H1 (cell line): Measurements from ENCODE around the gene OVCH1.
"Not testable (repeated sequence)": the region's sequence is repeated elsewhere in the genome, so short reads cannot be mapped to it uniquely, and the experiment has no call there.

Experiments
- ASH2L ChIP-seq: fragments of 200-600, 300-600 bp; sonication (generic); IDR thresholded peaks from one replicate; pipeline ENCODE4 v1.7.1; 2017; ENCODE audit warnings: low read length
- CHD2 ChIP-seq: IDR thresholded peaks from 2 replicates; pipeline ENCODE4 v1.6.1; 2012; ENCODE audit warnings: low read length, improper control_type of control experiment
- CREB1 ChIP-seq: IDR thresholded peaks from 2 replicates; pipeline ENCODE4 v1.6.1; 2012; ENCODE audit warnings: inconsistent platforms
- EZH2 ChIP-seq: fragments of 200-600 bp; sonication (generic); IDR thresholded peaks from 2 replicates; pipeline ENCODE4 v1.7.1; 2012; ENCODE audit warnings: low read depth, mild to moderate bottlenecking, moderate library complexity, low read length, inconsistent platforms; ENCODE audit not compliant: severe bottlenecking
- FOSL1 ChIP-seq: IDR thresholded peaks from 2 replicates; pipeline ENCODE4 v1.6.1; 2011; ENCODE audit warnings: mild to moderate bottlenecking, low read depth, low read length, moderate library complexity; ENCODE audit not compliant: insufficient read depth
- GABPA ChIP-seq: IDR thresholded peaks from 2 replicates; pipeline ENCODE4 v1.6.1; 2011; ENCODE audit warnings: mild to moderate bottlenecking, low read length, moderate library complexity, borderline replicate concordance; ENCODE audit not compliant: insufficient read depth
- JUND ChIP-seq: IDR thresholded peaks from 2 replicates; pipeline ENCODE4 v1.6.1; 2011; ENCODE audit warnings: mild to moderate bottlenecking, improper control_type of control experiment, low read length
- POLR2A ChIP-seq, 2 experiments: IDR thresholded peaks; 1 replicate in 1 of 2; 2 replicates in 1 of 2; pipeline ENCODE4 v1.6.1; 2011; ENCODE audit warnings: low read depth in 2 of 2, low read length in 2 of 2, mild to moderate bottlenecking in 2 of 2; ENCODE audit errors: control extremely low read depth in 1 of 2
- RXRA ChIP-seq: IDR thresholded peaks from 2 replicates; pipeline ENCODE4 v1.6.1; 2011; ENCODE audit warnings: low read depth, mild to moderate bottlenecking, low read length, moderate library complexity; ENCODE audit not compliant: insufficient read depth
- TF ChIP-seq, protein P1 (sequence below), 3 experiments: IDR thresholded peaks; 1 replicate in 2 of 3; 2 replicates in 1 of 3; pipeline versions ENCODE4 v1.5.1 to v1.6.1; 2011; ENCODE audit warnings: low read length in 3 of 3, mild to moderate bottlenecking in 3 of 3, inconsistent platforms in 2 of 3, low read depth in 1 of 3, moderate library complexity in 1 of 3; ENCODE audit not compliant: insufficient read depth in 1 of 3; ENCODE audit errors: control extremely low read depth in 1 of 3
- TF ChIP-seq, protein P2 (sequence below): IDR thresholded peaks from 2 replicates; pipeline ENCODE4 v1.6.1; 2012; ENCODE audit warnings: low read length, inconsistent platforms
- TF ChIP-seq, protein P3 (sequence below): IDR thresholded peaks from 2 replicates; pipeline ENCODE4 v1.6.1; 2012; ENCODE audit warnings: inconsistent platforms

DNA sequence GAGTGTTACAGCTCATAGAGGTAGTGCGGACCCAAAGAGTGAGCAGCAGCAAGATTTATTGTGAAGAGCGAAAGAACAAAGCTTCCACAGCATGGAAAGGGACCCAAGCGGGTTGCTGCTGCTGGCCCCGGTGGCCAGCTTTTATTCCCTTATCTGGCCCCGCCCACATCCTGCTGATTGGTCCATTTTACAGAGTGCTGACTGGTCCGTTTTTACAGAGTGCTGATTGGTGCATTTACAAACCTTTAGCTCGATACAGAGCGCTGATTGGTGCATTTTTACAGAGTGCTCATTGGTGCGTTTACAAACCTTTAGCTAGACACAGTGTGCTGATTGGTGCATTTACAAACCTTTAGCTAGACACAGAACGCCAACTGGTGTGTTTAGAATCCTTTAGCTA is 60.7 kb downstream of the OVCH1 start:
- TF ChIP-seq, protein P1, sequence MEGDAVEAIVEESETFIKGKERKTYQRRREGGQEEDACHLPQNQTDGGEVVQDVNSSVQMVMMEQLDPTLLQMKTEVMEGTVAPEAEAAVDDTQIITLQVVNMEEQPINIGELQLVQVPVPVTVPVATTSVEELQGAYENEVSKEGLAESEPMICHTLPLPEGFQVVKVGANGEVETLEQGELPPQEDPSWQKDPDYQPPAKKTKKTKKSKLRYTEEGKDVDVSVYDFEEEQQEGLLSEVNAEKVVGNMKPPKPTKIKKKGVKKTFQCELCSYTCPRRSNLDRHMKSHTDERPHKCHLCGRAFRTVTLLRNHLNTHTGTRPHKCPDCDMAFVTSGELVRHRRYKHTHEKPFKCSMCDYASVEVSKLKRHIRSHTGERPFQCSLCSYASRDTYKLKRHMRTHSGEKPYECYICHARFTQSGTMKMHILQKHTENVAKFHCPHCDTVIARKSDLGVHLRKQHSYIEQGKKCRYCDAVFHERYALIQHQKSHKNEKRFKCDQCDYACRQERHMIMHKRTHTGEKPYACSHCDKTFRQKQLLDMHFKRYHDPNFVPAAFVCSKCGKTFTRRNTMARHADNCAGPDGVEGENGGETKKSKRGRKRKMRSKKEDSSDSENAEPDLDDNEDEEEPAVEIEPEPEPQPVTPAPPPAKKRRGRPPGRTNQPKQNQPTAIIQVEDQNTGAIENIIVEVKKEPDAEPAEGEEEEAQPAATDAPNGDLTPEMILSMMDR (IDR thresholded peaks at IDR 0.05; ENCODE audit: control extremely low read depth in 1 of 3, insufficient read depth in 1 of 3, low read depth in 1 of 3, low read length in 3 of 3) = not testable (repeated sequence)
- TF ChIP-seq FOSL1; POLR2A (IDR thresholded peaks at IDR 0.05; ENCODE audit: control extremely low read depth in 1 of 2, low read depth in 2 of 2, low read length in 2 of 2); CREB1; EZH2; JUND; GABPA; ASH2L; CHD2; RXRA: not testable (repeated sequence)
- TF ChIP-seq, protein P2, sequence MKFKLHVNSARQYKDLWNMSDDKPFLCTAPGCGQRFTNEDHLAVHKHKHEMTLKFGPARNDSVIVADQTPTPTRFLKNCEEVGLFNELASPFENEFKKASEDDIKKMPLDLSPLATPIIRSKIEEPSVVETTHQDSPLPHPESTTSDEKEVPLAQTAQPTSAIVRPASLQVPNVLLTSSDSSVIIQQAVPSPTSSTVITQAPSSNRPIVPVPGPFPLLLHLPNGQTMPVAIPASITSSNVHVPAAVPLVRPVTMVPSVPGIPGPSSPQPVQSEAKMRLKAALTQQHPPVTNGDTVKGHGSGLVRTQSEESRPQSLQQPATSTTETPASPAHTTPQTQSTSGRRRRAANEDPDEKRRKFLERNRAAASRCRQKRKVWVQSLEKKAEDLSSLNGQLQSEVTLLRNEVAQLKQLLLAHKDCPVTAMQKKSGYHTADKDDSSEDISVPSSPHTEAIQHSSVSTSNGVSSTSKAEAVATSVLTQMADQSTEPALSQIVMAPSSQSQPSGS = not testable (repeated sequence)
- TF ChIP-seq, protein P3, sequence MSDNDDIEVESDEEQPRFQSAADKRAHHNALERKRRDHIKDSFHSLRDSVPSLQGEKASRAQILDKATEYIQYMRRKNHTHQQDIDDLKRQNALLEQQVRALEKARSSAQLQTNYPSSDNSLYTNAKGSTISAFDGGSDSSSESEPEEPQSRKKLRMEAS = not testable (repeated sequence)
